Urinary bladder (tissue), 4 donors: ENCODE data around the gene TMED3. TPM values are rescaled to one million over a fixed set of nuclear protein-coding genes. Genes with fewer than 3 reads are reported as not detected.
"Not testable (repeated sequence)": the region's sequence is repeated elsewhere in the genome, so short reads cannot be mapped to it uniquely, and the experiment has no call there.

Experiments
- DNase-seq: peaks from one replicate; pipeline ENCODE4 v3.0.0-alpha.2; 2015; ENCODE audit errors: extremely low spot score
- H3K27ac ChIP-seq: one replicate; pipeline ENCODE4 v1.5.1; 2013; ENCODE audit warnings: low read depth, mild to moderate bottlenecking, moderate library complexity
- H3K36me3 ChIP-seq: one replicate; pipeline ENCODE4 v1.6.1; 2013; ENCODE audit warnings: mild to moderate bottlenecking, moderate library complexity; ENCODE audit not compliant: insufficient read depth
- H3K4me1 ChIP-seq: one replicate; pipeline ENCODE4 v1.6.1; 2013; ENCODE audit warnings: mild to moderate bottlenecking, moderate library complexity; ENCODE audit not compliant: insufficient read depth
- H3K4me3 ChIP-seq: one replicate; pipeline ENCODE4 v1.5.1; 2013; ENCODE audit warnings: low read depth, low read length
- WGBS: extraction: QIAGEN DNeasy Blood & Tissue Kit; methylation state at CpG from one replicate; pipeline ENCODE4 v1.1.7; 2013; 5-methylcytosine and 5-hydroxymethylcytosine counted together
- polyA plus RNA-seq: library from polyadenylated mRNA; stranded (reverse); fragments of 200-250 nt; gene quantifications from one replicate; pipeline ENCODE4 v1.2.3, GENCODE V29; 2013
- total RNA-seq: library from RNA; depleted of rRNA; stranded (reverse); fragments of >200 nt; gene quantifications from one replicate; pipeline ENCODE4 v1.2.3, GENCODE V29; 2014
- donor health status: healthy with polysubstance abuse.
- donor health status: healthy.

The TMED3 gene
- total and polyA plus RNA-seq, 2 donors = 62.2 to 65.3 TPM

- no peaks in the 10 kb centered on the region for H3K4me1 ChIP-seq
- H3K36me3 ChIP-seq = no peaks in the 10 kb centered on the region
- WGBS = 50% methylated on average over 4 of the region's 4 CpGs
- no peak for DNase-seq
- H3K4me3 ChIP-seq = no peak overlapping the region
- no peak overlapping the region for H3K27ac ChIP-seq
These were observed 3.7 kb upstream of the TMED3 start for GRCh38 chr15:79307251-79307650.

- Histone ChIP-seq H3K4me1 (no peaks in the 10 kb centered on the region), H3K27ac (no peak overlapping the region), H3K36me3 (no peaks in the 10 kb centered on the region), H3K4me3 (no peak overlapping the region)
- no peak for DNase-seq
- WGBS = 40% methylated on average over 2 of the region's 2 CpGs
These were observed 2.0 kb upstream of the TMED3 start for GRCh38 chr15:79308874-79309273.

- Histone ChIP-seq H3K4me3 (peak overlapping the region; percentile 78), H3K4me1 (no peaks in the 10 kb centered on the region), H3K36me3 (no peaks in the 10 kb centered on the region), H3K27ac (no peak overlapping the region)
- under 1% methylated on average over 17 of the region's 17 CpGs for WGBS
- peak; percentile 13 for DNase-seq
These were observed 314 bp upstream of the TMED3 start for GRCh38 chr15:79310612-79310984.

- H3K27ac ChIP-seq = no peak overlapping the region
- no peaks in the 10 kb centered on the region for H3K36me3 ChIP-seq
- 64% methylated on average over 8 of the region's 8 CpGs for WGBS
- H3K4me1 ChIP-seq = no peaks in the 10 kb centered on the region
- peak overlapping the region; percentile 78 for H3K4me3 ChIP-seq
- no peak for DNase-seq
These were observed 1.1 kb downstream of the TMED3 start for GRCh38 chr15:79311901-79312553.

- 99% methylated on average over 1 of the region's 1 CpG for WGBS
These were observed 3.3 kb downstream of the TMED3 start for GRCh38 chr15:79314186-79314585.

GRCh38 chr15:79314811-79315210 is 3.9 kb downstream of the TMED3 start:
- H3K4me3 ChIP-seq = no peak overlapping the region
- no peak overlapping the region for H3K27ac ChIP-seq
- WGBS = 89% methylated on average over 6 of the region's 6 CpGs
- peak; percentile 33 for DNase-seq
- H3K36me3 ChIP-seq = no peaks in the 10 kb centered on the region
- H3K4me1 ChIP-seq = no peaks in the 10 kb centered on the region

More at GRCh38 chr15:79314186-79314585, 3.3 kb downstream of the TMED3 start:
- no peaks in the 10 kb centered on the region for H3K36me3 ChIP-seq
- no peak overlapping the region for H3K27ac ChIP-seq
- H3K4me3 ChIP-seq = no peak overlapping the region
- no peak for DNase-seq
- no peaks in the 10 kb centered on the region for H3K4me1 ChIP-seq

- 84% methylated on average over 10 of the region's 10 CpGs for WGBS
- DNase-seq = no peak
- H3K27ac ChIP-seq = no peak overlapping the region
These were observed 4.9 kb downstream of the TMED3 start for GRCh38 chr15:79315623-79316328.

GRCh38 chr15:79316864-79317263 is 6.0 kb downstream of the TMED3 start:
- DNase-seq = no peak
- no peaks in the 10 kb centered on the region for H3K4me1 ChIP-seq
- 83% methylated on average over 9 of the region's 9 CpGs for WGBS
- H3K27ac ChIP-seq = no peak overlapping the region
- no peaks in the 10 kb centered on the region for H3K36me3 ChIP-seq
- H3K4me3 ChIP-seq = no peak overlapping the region

More at GRCh38 chr15:79315623-79316328, 4.9 kb downstream of the TMED3 start:
- H3K36me3 ChIP-seq = no peaks in the 10 kb centered on the region
- H3K4me1 ChIP-seq = no peaks in the 10 kb centered on the region
- no peak overlapping the region for H3K4me3 ChIP-seq

- H3K4me3 ChIP-seq, H3K27ac ChIP-seq, H3K4me1 ChIP-seq, DNase-seq, H3K36me3 ChIP-seq: not testable (repeated sequence)
- WGBS = 97% methylated on average over 9 of the region's 9 CpGs
These were observed 9.1 kb downstream of the TMED3 start for GRCh38 chr15:79319973-79320372.

- Histone ChIP-seq H3K4me3 (no peak overlapping the region), H3K4me1 (no peaks in the 10 kb centered on the region), H3K36me3 (peaks cover 3% of the 10 kb centered on the region), H3K27ac (no peak overlapping the region)
- DNase-seq = no peak
- 91% methylated on average over 14 of the region's 14 CpGs for WGBS
These were observed 11.0 kb downstream of the TMED3 start for GRCh38 chr15:79321876-79322275.

- Histone ChIP-seq H3K27ac (no peak overlapping the region), H3K36me3 (peaks cover 3% of the 10 kb centered on the region), H3K4me1 (no peaks in the 10 kb centered on the region), H3K4me3 (no peak overlapping the region)
- DNase-seq = no peak
- WGBS = 92% methylated on average over 3 of the region's 3 CpGs
These were observed 11.4 kb downstream of the TMED3 start for GRCh38 chr15:79322306-79322705.

GRCh38 chr15:79322945-79323344 is 12.0 kb downstream of the TMED3 start:
- Histone ChIP-seq H3K4me3 (no peak overlapping the region), H3K27ac (no peak overlapping the region), H3K36me3 (peaks cover 3% of the 10 kb centered on the region), H3K4me1 (no peaks in the 10 kb centered on the region)
- 85% methylated on average over 6 of the region's 6 CpGs for WGBS
- no peak for DNase-seq

- 81% methylated on average over 2 of the region's 2 CpGs for whole genome bisulfite sequencing
- Histone ChIP-seq H3K27ac (no peak overlapping the region), H3K4me1 (no peaks in the 10 kb centered on the region), H3K36me3 (no peaks in the 10 kb centered on the region), H3K4me3 (no peak overlapping the region)
- DNase-seq = no peak
These were observed 18.3 kb downstream of the TMED3 start for GRCh38 chr15:79329171-79329611.

GRCh38 chr15:79332824-79333510 is 22.1 kb downstream of the TMED3 start:
- no peaks in the 10 kb centered on the region for H3K36me3 ChIP-seq
- no peak overlapping the region for H3K27ac ChIP-seq
- no peak for DNase-seq
- WGBS = 85% methylated on average over 5 of the region's 5 CpGs
- no peaks in the 10 kb centered on the region for H3K4me1 ChIP-seq
- no peak overlapping the region for H3K4me3 ChIP-seq
